Mesendoderm (in vitro differentiated cells): ENCODE measurements around the gene RRAGB.
"Not testable (repeated sequence)": the region's sequence is repeated elsewhere in the genome, so short reads cannot be mapped to it uniquely, and the experiment has no call there.

ENCODE experiments used
- DNase-seq: peaks from one replicate; pipeline ENCODE4 v3.0.0; 2013
- H2AK5ac ChIP-seq: 2 replicates; pipeline ENCODE4 v1.6.1; 2013; ENCODE audit warnings: low read length, inconsistent platforms
- H2BK120ac ChIP-seq: 2 replicates; pipeline ENCODE4 v1.6.1; 2013; ENCODE audit warnings: low read depth, mild to moderate bottlenecking, low read length, moderate library complexity, mixed read lengths
- H2BK15ac ChIP-seq: replicated peaks from 2 replicates; pipeline ENCODE4 v1.6.1; 2013; ENCODE audit warnings: low read depth, mild to moderate bottlenecking, moderate library complexity
- H2BK5ac ChIP-seq: 2 replicates; pipeline ENCODE4 v1.6.1; 2013; ENCODE audit warnings: low read length, inconsistent platforms
- H3K18ac ChIP-seq: 2 replicates; pipeline ENCODE4 v1.6.1; 2013; ENCODE audit warnings: mild to moderate bottlenecking, low read length, mixed read lengths
- H3K23ac ChIP-seq: one replicate; pipeline ENCODE4 v1.6.1; 2013; ENCODE audit warnings: low read length
- H3K27ac ChIP-seq: 2 replicates; pipeline ENCODE4 v1.5.1; 2013; ENCODE audit warnings: low read depth, mild to moderate bottlenecking, inconsistent platforms, low read length, moderate library complexity
- H3K27me3 ChIP-seq: 2 replicates; pipeline ENCODE4 v1.6.1; 2013; ENCODE audit warnings: low read length, control low read depth, mild to moderate bottlenecking, inconsistent platforms; ENCODE audit not compliant: insufficient read depth, poor library complexity
- H3K36me3 ChIP-seq: 2 replicates; pipeline ENCODE4 v1.6.1; 2013; ENCODE audit warnings: low read length, inconsistent platforms; ENCODE audit not compliant: control insufficient read depth, insufficient read depth
- H3K4ac ChIP-seq: one replicate; pipeline ENCODE4 v1.6.1; 2013; ENCODE audit warnings: low read depth, mild to moderate bottlenecking, low read length, moderate library complexity
- H3K4me1 ChIP-seq: 2 replicates; pipeline ENCODE4 v1.6.1; 2013; ENCODE audit warnings: low read depth, low read length, inconsistent platforms; ENCODE audit not compliant: control insufficient read depth
- H3K4me2 ChIP-seq: 2 replicates; pipeline ENCODE4 v1.6.1; 2013; ENCODE audit warnings: low read length
- H3K4me3 ChIP-seq: 2 replicates; pipeline ENCODE4 v1.5.1; 2013; ENCODE audit warnings: mild to moderate bottlenecking, low read length
- H3K56ac ChIP-seq: one replicate; pipeline ENCODE4 v1.6.1; 2013; ENCODE audit warnings: low read length
- H3K79me1 ChIP-seq: 2 replicates; pipeline ENCODE4 v1.6.1; 2013; ENCODE audit warnings: low read length, inconsistent platforms
- H3K79me2 ChIP-seq: 2 replicates; pipeline ENCODE4 v1.6.1; 2013; ENCODE audit warnings: mild to moderate bottlenecking, low read length; ENCODE audit not compliant: control insufficient read depth, insufficient read depth
- H3K9ac ChIP-seq: 2 replicates; pipeline ENCODE4 v1.6.1; 2013; ENCODE audit warnings: low read length, inconsistent platforms
- H4K5ac ChIP-seq: one replicate; pipeline ENCODE4 v1.6.1; 2013; ENCODE audit warnings: low read length
- H4K8ac ChIP-seq: one replicate; pipeline ENCODE4 v1.6.1; 2013; ENCODE audit warnings: low read depth, mild to moderate bottlenecking, control low read depth, low read length, moderate library complexity
- WGBS: extraction: QIAGEN DNeasy Blood & Tissue Kit; methylation state at CpG from one replicate; pipeline ENCODE4 v1.1.7; 2013; ENCODE audit warnings: low lambda C conversion rate, missing lambda C conversion rate; ENCODE audit not compliant: insufficient coverage; ENCODE audit errors: extremely low coverage; 5-methylcytosine and 5-hydroxymethylcytosine counted together

RRAGB gene

DNA sequence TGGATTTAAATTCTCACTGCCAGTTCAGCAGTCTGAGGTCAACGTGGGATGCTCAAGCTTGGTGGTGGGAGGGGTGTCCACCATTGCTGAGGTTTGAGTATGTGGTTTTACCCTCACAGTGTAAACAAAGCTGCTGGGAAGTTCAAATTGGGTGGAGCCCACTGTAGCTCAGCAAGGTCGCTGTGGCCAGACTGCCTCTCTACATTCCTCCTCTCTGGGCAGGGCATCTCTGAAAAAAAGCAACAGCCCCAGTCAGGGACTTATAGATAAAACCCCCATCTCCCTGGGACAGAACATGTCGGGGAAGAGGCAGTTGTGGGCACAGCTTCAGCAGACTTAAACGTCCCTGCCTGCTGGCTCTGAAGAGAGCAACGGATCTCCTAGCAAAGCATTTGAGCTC lies 14.9 kb upstream of the RRAGB start:
- Histone ChIP-seq H4K8ac (no peak overlapping the region), H3K23ac (no peak overlapping the region), H3K27me3 (no peaks in the 10 kb centered on the region), H3K36me3 (no peaks in the 10 kb centered on the region), H3K79me1 (no peaks in the 10 kb centered on the region), H3K9ac (no peak overlapping the region), H3K4me1 (no peaks in the 10 kb centered on the region), H2BK5ac (no peak overlapping the region), H3K56ac (no peak overlapping the region), H2BK15ac (no peak overlapping the region), H2AK5ac (no peak overlapping the region), H3K4me2 (no peak overlapping the region), H3K4me3 (no peak overlapping the region), H3K18ac (no peak overlapping the region), H4K5ac (no peak overlapping the region), H3K4ac (no peak overlapping the region), H2BK120ac (no peak overlapping the region), H3K27ac (no peak overlapping the region), H3K79me2 (no peaks in the 10 kb centered on the region)
- no peak for DNase-seq
- WGBS = no CpG with 5 or more reads among the region's 5 CpGs

DNA sequence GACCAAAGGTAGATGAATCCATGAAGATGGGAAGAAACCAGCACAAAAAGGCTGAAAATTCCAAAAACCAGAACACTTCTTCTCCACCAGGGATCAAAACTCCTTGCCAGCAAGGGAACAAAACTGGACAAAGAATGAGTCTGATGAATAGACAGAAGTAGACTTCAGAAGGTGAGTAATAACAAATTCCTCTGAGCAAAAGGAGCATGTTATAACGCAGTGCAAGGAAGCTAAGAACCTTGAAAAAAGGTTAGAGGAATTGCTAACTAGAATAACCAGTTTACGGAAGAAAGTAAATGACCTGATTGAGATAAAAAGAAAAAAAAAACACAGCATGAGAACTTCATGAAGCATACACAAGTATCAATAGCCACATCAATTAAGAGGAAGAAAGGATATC lies 14.1 kb upstream of the RRAGB start:
- H3K4me3 ChIP-seq, DNase-seq, H3K27ac ChIP-seq, H3K36me3 ChIP-seq, H3K4me1 ChIP-seq, H2BK5ac ChIP-seq, H3K4me2 ChIP-seq, H4K5ac ChIP-seq, H4K8ac ChIP-seq, H3K27me3 ChIP-seq, H3K79me2 ChIP-seq, H2BK120ac ChIP-seq, H3K9ac ChIP-seq, H3K79me1 ChIP-seq, H3K4ac ChIP-seq, H3K56ac ChIP-seq, H2BK15ac ChIP-seq, H3K23ac ChIP-seq, H2AK5ac ChIP-seq, H3K18ac ChIP-seq: not testable (repeated sequence)
- WGBS = no CpG with 5 or more reads among the region's 2 CpGs

DNA sequence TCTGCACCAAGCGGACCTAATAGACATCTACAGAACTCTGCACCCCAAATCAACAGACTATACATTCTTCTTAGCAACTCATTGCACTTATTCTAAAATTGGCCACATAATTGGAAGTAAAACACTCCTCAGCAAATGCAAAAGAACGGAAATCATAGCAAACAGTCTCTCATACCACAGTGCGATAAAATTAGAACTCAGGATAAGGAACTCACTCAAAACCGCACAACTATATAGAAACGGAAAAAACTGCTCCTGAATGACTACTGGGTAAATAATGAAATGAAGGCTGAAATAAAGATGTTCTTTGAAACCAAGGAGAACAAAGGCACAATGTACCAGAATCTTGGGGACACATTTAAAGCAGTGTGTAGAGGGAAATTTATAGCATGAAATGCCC lies 12.5 kb upstream of the RRAGB start:
- not testable (repeated sequence) for H3K56ac ChIP-seq, H3K36me3 ChIP-seq, H2BK15ac ChIP-seq, H3K79me2 ChIP-seq, H3K4me3 ChIP-seq, DNase-seq, H3K23ac ChIP-seq, H3K4me1 ChIP-seq, H4K5ac ChIP-seq, H3K9ac ChIP-seq, H3K4me2 ChIP-seq, H2AK5ac ChIP-seq, H2BK5ac ChIP-seq, H3K4ac ChIP-seq, H4K8ac ChIP-seq, H3K79me1 ChIP-seq, H3K27me3 ChIP-seq, H2BK120ac ChIP-seq, H3K27ac ChIP-seq, H3K18ac ChIP-seq
- no CpG with 5 or more reads among the region's 5 CpGs for WGBS

- Histone ChIP-seq H3K4ac (no peak overlapping the region), H3K4me1 (no peaks in the 10 kb centered on the region), H3K9ac (no peak overlapping the region), H4K8ac (no peak overlapping the region), H3K23ac (no peak overlapping the region), H2AK5ac (no peak overlapping the region), H3K27ac (no peak overlapping the region), H3K18ac (no peak overlapping the region), H2BK15ac (no peak overlapping the region), H3K79me1 (no peaks in the 10 kb centered on the region), H3K4me2 (no peak overlapping the region), H3K36me3 (no peaks in the 10 kb centered on the region), H3K56ac (no peak overlapping the region), H3K4me3 (no peak overlapping the region), H4K5ac (no peak overlapping the region), H3K27me3 (no peaks in the 10 kb centered on the region), H2BK120ac (no peak overlapping the region), H3K79me2 (no peaks in the 10 kb centered on the region), H2BK5ac (no peak overlapping the region)
- DNase-seq = peak; percentile 48
- no CpG with 5 or more reads among the region's 1 CpG for WGBS
Observed at GRCh38 chrX:55709735-55710134, 7.8 kb upstream of the RRAGB start.

DNA sequence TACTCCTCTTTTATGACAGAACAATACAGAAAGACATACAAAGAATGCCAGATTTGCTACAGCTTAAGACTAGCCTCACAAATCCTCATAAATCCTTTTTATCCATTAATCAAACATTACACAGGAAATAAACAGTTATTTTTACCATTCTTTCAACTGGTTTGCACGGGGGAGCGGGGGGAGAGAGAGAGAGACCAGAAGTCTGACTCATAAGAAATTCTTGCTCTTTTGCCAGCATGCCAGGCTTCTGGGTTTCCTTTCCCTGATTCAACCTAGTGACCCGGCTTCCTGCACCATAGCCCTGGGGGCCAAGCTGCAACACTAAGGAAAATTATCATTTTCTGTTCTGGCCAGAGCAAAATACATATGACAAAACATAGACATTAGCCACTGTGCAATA lies 6.8 kb upstream of the RRAGB start:
- no peaks in the 10 kb centered on the region for H3K36me3 ChIP-seq
- no peak for DNase-seq
- H3K27ac ChIP-seq = no peak overlapping the region
- no peak overlapping the region for H2BK5ac ChIP-seq
- WGBS = no CpG with 5 or more reads among the region's 3 CpGs
- no peak overlapping the region for H4K5ac ChIP-seq
- no peak overlapping the region for H3K18ac ChIP-seq
- no peak overlapping the region for H3K23ac ChIP-seq
- no peak overlapping the region for H3K4me2 ChIP-seq
- H2BK120ac ChIP-seq = no peak overlapping the region
- H2AK5ac ChIP-seq = no peak overlapping the region
- no peak overlapping the region for H3K9ac ChIP-seq
- H3K79me2 ChIP-seq = no peaks in the 10 kb centered on the region
- H3K79me1 ChIP-seq = no peaks in the 10 kb centered on the region
- H4K8ac ChIP-seq = no peak overlapping the region
- no peak overlapping the region for H3K4me3 ChIP-seq
- H3K56ac ChIP-seq = no peak overlapping the region
- no peaks in the 10 kb centered on the region for H3K27me3 ChIP-seq
- H3K4ac ChIP-seq = no peak overlapping the region
- no peaks in the 10 kb centered on the region for H3K4me1 ChIP-seq
- H2BK15ac ChIP-seq = no peak overlapping the region

DNA sequence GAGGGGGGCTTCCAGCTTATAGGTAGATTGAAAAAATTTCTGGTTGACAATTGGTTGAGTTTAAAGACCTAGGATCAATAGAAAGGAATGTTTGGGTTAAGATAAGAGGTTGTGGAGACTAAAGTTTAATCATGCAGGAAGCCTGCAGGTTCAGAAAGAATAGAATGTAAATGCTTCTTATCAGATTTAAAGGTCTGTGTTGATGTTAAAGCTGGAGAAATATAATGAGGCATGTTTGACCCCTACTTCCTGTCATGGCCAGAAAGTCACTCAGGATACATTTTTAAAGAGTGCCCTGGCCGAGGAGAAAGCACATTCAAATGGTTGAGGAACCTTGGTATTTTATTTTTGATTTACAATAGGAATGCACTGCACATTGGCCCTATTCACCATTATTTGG lies 3.9 kb upstream of the RRAGB start:
- Histone ChIP-seq H2AK5ac (no peak overlapping the region), H4K5ac (no peak overlapping the region), H3K4ac (no peak overlapping the region), H3K18ac (no peak overlapping the region), H3K36me3 (no peaks in the 10 kb centered on the region), H2BK15ac (no peak overlapping the region), H2BK120ac (no peak overlapping the region), H3K79me2 (no peaks in the 10 kb centered on the region), H3K4me3 (no peak overlapping the region), H3K4me2 (no peak overlapping the region), H3K56ac (no peak overlapping the region), H4K8ac (no peak overlapping the region), H3K27ac (no peak overlapping the region), H3K79me1 (no peaks in the 10 kb centered on the region), H3K27me3 (no peaks in the 10 kb centered on the region), H3K4me1 (no peaks in the 10 kb centered on the region), H3K9ac (no peak overlapping the region), H2BK5ac (no peak overlapping the region), H3K23ac (no peak overlapping the region)
- no CpG with 5 or more reads among the region's 1 CpG for WGBS
- no peak for DNase-seq
